ENCODE results near the gene GNAI2.

The GNAI2 gene

GRCh38 chr3:50296721-50297383, 60.8 kb downstream of the GNAI2 start:
- no peak for TF ChIP-seq ISL1 (CRISPR knock-in tag; IDR thresholded peaks at IDR 0.05)
- TF ChIP-seq ZNF565 (CRISPR knock-in tag; conservative IDR thresholded peaks at IDR 0.05; ENCODE audit: low read depth), result no peak
- TF ChIP-seq ZNF70 (CRISPR knock-in tag; IDR thresholded peaks at IDR 0.05), result no peak
- TF ChIP-seq ARNTL (CRISPR knock-in tag; IDR thresholded peaks at IDR 0.05; ENCODE audit: borderline replicate concordance, low read depth), result no peak
- TF ChIP-seq ZFP3 (CRISPR knock-in tag; IDR thresholded peaks at IDR 0.05), result no peak
- TF ChIP-seq CREB5 (CRISPR knock-in tag; IDR thresholded peaks at IDR 0.05; ENCODE audit: low read depth), result no peak
- TF ChIP-seq CSRNP3 (CRISPR knock-in tag; IDR thresholded peaks at IDR 0.05), result no peak
- no peak for TF ChIP-seq BACH2 (CRISPR knock-in tag; IDR thresholded peaks at IDR 0.05; ENCODE audit: borderline replicate concordance)
- no peak for TF ChIP-seq GLIS3 (CRISPR knock-in tag; IDR thresholded peaks at IDR 0.05)
- TF ChIP-seq ZNF8 (CRISPR knock-in tag; IDR thresholded peaks at IDR 0.05), result no peak
- no peak for TF ChIP-seq TOX (CRISPR knock-in tag; IDR thresholded peaks at IDR 0.05; ENCODE audit: borderline replicate concordance)
- no peak for TF ChIP-seq SNAI2 (CRISPR knock-in tag; IDR thresholded peaks at IDR 0.05)
- TF ChIP-seq ZFP30 (CRISPR knock-in tag; IDR thresholded peaks at IDR 0.05), result no peak
- TF ChIP-seq OSR1 (CRISPR knock-in tag; IDR thresholded peaks at IDR 0.05), result no peak
- TF ChIP-seq POU6F1 (CRISPR knock-in tag; IDR thresholded peaks at IDR 0.05; ENCODE audit: borderline replicate concordance, low read depth), result no peak
- no peak for TF ChIP-seq TSHZ2 (CRISPR knock-in tag; IDR thresholded peaks at IDR 0.05)
- TF ChIP-seq ESRRG (CRISPR knock-in tag; IDR thresholded peaks at IDR 0.05), result no peak
- no peak for TF ChIP-seq PPARA (CRISPR knock-in tag; IDR thresholded peaks at IDR 0.05; ENCODE audit: borderline replicate concordance)
- TF ChIP-seq CSDC2 (CRISPR knock-in tag; IDR thresholded peaks at IDR 0.05), result no peak
- TF ChIP-seq ZC3H10 (CRISPR knock-in tag; IDR thresholded peaks at IDR 0.05), result no peak
- ATAC-seq, result no peak

- ATAC-seq, result no peak
- no peak for TF ChIP-seq BACH2 (CRISPR knock-in tag; IDR thresholded peaks at IDR 0.05; ENCODE audit: borderline replicate concordance)
- TF ChIP-seq PPARA (CRISPR knock-in tag; IDR thresholded peaks at IDR 0.05; ENCODE audit: borderline replicate concordance), result no peak
- no peak for TF ChIP-seq PATZ1 (CRISPR knock-in tag; IDR thresholded peaks at IDR 0.05; ENCODE audit: borderline replicate concordance)
These were observed 61.4 kb downstream of the GNAI2 start for GRCh38 chr3:50297384-50297775.

Measured in SK-N-SH treated with all-trans-retinoic acid at 6 μM for 48 hours (cell line).